Panc1 (cell line): ENCODE measurements around the gene IFNB1. TPM values are rescaled to one million over a fixed set of nuclear protein-coding genes. Genes with fewer than 3 reads are reported as not detected.

Experiments
- ATAC-seq: fragments of 200-7000 bp; cut with Tn5 transposase; 2 replicates; pipeline ENCODE4 v1.9.1; 2020; ENCODE audit warnings: mild to moderate bottlenecking, moderate library complexity
- BruUV-seq: library from RNA; stranded (reverse); fragments of 400-500 nt; replicated peaks from 2 replicates; lab custom pipeline; 2021; lab: Mats Ljungman, UMichigan
- CTCF ChIA-PET: fragments of 300-600 bp; sonication (Branson Sonifier 250); formaldehyde crosslinking; loops from one replicate; lab custom pipeline; 2022; ENCODE audit warnings: antibody characterized with exemption; lab: Charles Lee
- POLR2A ChIA-PET: fragments of 300-600 bp; sonication (Branson Sonifier 250); formaldehyde crosslinking; loops from one replicate; lab custom pipeline; 2022; ENCODE audit warnings: antibody characterized with exemption; lab: Charles Lee
- DNase-seq: peaks from one replicate; pipeline ENCODE4 v3.0.0-alpha.2; 2010; ENCODE audit warnings: low read depth, low spot score
- H3K27ac ChIP-seq: 2 replicates; pipeline ENCODE4 v1.5.1; 2011; ENCODE audit warnings: mild to moderate bottlenecking, low read length, inconsistent platforms
- H3K27me3 ChIP-seq: fragments of 200-500 bp; sonication (Bioruptor generic); 2 replicates; pipeline ENCODE4 v1.6.0; 2014; ENCODE audit warnings: low read length, inconsistent platforms; ENCODE audit not compliant: control insufficient read depth, insufficient read depth
- H3K36me3 ChIP-seq: fragments of 200-500 bp; sonication (Bioruptor generic); 2 replicates; pipeline ENCODE4 v1.5.1; 2014; ENCODE audit warnings: inconsistent platforms, mild to moderate bottlenecking, low read length, moderate library complexity; ENCODE audit not compliant: control insufficient read depth, insufficient read depth
- H3K4me1 ChIP-seq: 2 replicates; pipeline ENCODE4 v1.5.1; 2011; ENCODE audit warnings: inconsistent platforms, mild to moderate bottlenecking, low read length, moderate library complexity; ENCODE audit not compliant: control insufficient read depth, insufficient read depth
- H3K4me3 ChIP-seq, 2 experiments: 2 replicates each; pipeline ENCODE4 v1.5.1; 2011 to 2012; ENCODE audit warnings: low read depth in 2 of 2, low read length in 2 of 2, mild to moderate bottlenecking in 2 of 2, inconsistent platforms in 1 of 2, moderate library complexity in 1 of 2
- H3K9me3 ChIP-seq: fragments of 200-500 bp; sonication (Bioruptor generic); 2 replicates; pipeline ENCODE4 v1.5.1; 2014; ENCODE audit warnings: low read depth, mild to moderate bottlenecking, inconsistent platforms, low read length, moderate library complexity; ENCODE audit not compliant: control insufficient read depth, insufficient read depth
- CTCF ChIP-seq: fragments of 450-650 bp; IDR thresholded peaks from 2 replicates; pipeline ENCODE4 v1.5.1; 2017; ENCODE audit warnings: mild to moderate bottlenecking
- POLR2AphosphoS5 ChIP-seq: IDR thresholded peaks from 2 replicates; pipeline ENCODE4 v1.6.1; 2012; ENCODE audit warnings: mild to moderate bottlenecking, low read depth, low read length, moderate library complexity
- SIN3A ChIP-seq: IDR thresholded peaks from 2 replicates; pipeline ENCODE4 v1.6.1; 2012; ENCODE audit warnings: low read depth, mild to moderate bottlenecking, low read length, moderate library complexity, borderline replicate concordance; ENCODE audit not compliant: insufficient read depth
- TCF7L2 ChIP-seq: IDR thresholded peaks from 2 replicates; pipeline ENCODE4 v1.6.1; 2011; ENCODE audit warnings: mild to moderate bottlenecking, low read depth, low read length, inconsistent platforms
- in situ Hi-C: cut with HindIII; loops from 2 replicates; pipeline ENCODE4 v1.10.0; 2016; ENCODE audit warnings: low sequenced_read_pairs, low pct_unique_long_range_greater_than_20kb
- intact Hi-C: fragments of 100-400 bp; cut with micrococcal nuclease; formaldehyde crosslinking; loops from one replicate; pipeline ENCODE4 v1.10.0; 2022; ENCODE audit not compliant: unreplicated experiment
- total RNA-seq: library from RNA; stranded (reverse); gene quantifications from one replicate; pipeline ENCODE4 v1.2.1, GENCODE V29; 2021; ENCODE audit not compliant: unreplicated experiment
- TF ChIP-seq, protein P1 (sequence below), 2 experiments: IDR thresholded peaks; 2 replicates each; pipeline ENCODE4 v1.6.1; 2011 to 2012; ENCODE audit warnings: low read depth in 2 of 2, control low read depth in 1 of 2, low read length in 1 of 2, mild to moderate bottlenecking in 1 of 2, moderate library complexity in 1 of 2; ENCODE audit not compliant: insufficient read depth in 1 of 2

IFNB1 gene
- total RNA-seq, 1 experiment from 2014 or later, result not detected

- intact Hi-C loops, result no loop called here
- POLR2A ChIA-PET, result no interaction called here
Measured at GRCh38 chr9:21097817-21098216, 20.1 kb upstream of the IFNB1 start.

DNA sequence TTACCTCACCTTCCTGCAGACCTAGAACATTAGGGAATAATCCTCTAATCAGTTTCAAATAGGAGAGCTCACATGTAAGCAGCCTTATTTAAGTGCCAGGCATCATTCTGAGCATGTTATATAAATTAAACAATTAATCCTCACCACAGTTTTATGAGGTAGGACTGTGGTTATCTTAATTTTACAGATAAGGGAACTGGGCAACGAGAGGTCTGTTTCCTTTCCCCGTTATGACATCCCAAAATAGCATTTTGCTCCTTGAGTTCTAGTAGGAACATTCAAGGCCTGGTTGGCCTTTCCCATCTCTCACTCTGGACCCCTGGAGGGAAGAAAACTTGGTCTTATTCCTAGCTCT lies 19.1 kb upstream of the IFNB1 start:
- CTCF ChIA-PET, result no interaction called here
- no peaks in the 10 kb centered on the region for H3K9me3 ChIP-seq
- H3K4me3 ChIP-seq, result no peak overlapping the region
- POLR2A ChIA-PET, result no interaction called here
- H3K4me1 ChIP-seq, result no peaks in the 10 kb centered on the region
- no peak overlapping the region for H3K27ac ChIP-seq
- intact Hi-C loops (no loop called here), in situ Hi-C loops (no loop called here)
- TF ChIP-seq TCF7L2 (no peak), SIN3A (no peak), CTCF (no peak), POLR2AphosphoS5 (no peak)
- TF ChIP-seq, protein P1, sequence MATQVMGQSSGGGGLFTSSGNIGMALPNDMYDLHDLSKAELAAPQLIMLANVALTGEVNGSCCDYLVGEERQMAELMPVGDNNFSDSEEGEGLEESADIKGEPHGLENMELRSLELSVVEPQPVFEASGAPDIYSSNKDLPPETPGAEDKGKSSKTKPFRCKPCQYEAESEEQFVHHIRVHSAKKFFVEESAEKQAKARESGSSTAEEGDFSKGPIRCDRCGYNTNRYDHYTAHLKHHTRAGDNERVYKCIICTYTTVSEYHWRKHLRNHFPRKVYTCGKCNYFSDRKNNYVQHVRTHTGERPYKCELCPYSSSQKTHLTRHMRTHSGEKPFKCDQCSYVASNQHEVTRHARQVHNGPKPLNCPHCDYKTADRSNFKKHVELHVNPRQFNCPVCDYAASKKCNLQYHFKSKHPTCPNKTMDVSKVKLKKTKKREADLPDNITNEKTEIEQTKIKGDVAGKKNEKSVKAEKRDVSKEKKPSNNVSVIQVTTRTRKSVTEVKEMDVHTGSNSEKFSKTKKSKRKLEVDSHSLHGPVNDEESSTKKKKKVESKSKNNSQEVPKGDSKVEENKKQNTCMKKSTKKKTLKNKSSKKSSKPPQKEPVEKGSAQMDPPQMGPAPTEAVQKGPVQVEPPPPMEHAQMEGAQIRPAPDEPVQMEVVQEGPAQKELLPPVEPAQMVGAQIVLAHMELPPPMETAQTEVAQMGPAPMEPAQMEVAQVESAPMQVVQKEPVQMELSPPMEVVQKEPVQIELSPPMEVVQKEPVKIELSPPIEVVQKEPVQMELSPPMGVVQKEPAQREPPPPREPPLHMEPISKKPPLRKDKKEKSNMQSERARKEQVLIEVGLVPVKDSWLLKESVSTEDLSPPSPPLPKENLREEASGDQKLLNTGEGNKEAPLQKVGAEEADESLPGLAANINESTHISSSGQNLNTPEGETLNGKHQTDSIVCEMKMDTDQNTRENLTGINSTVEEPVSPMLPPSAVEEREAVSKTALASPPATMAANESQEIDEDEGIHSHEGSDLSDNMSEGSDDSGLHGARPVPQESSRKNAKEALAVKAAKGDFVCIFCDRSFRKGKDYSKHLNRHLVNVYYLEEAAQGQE (IDR thresholded peaks at IDR 0.05; ENCODE audit: insufficient read depth in 1 of 2, low read depth in 2 of 2, low read length in 1 of 2), result no peak
- no peak for ATAC-seq
- H3K27me3 ChIP-seq, result no peaks in the 10 kb centered on the region
- H3K36me3 ChIP-seq, result no peaks in the 10 kb centered on the region
- BruUV-seq, result no TSS peak
- no peak for DNase-seq

More at GRCh38 chr9:21097817-21098216, 20.1 kb upstream of the IFNB1 start:
- H3K36me3 ChIP-seq, result no peaks in the 10 kb centered on the region
- H3K9me3 ChIP-seq, result no peaks in the 10 kb centered on the region
- CTCF ChIA-PET, result no interaction called here
- H3K4me3 ChIP-seq, result no peak overlapping the region
- no TSS peak for BruUV-seq
- DNase-seq (no peak), ATAC-seq (no peak)
- no peak overlapping the region for H3K27ac ChIP-seq
- TF ChIP-seq, protein P1 (IDR thresholded peaks at IDR 0.05; ENCODE audit: insufficient read depth in 1 of 2, low read depth in 2 of 2, low read length in 1 of 2), result no peak
- no peak for TF ChIP-seq POLR2AphosphoS5
- TF ChIP-seq CTCF, result no peak
- no peak for TF ChIP-seq TCF7L2
- TF ChIP-seq SIN3A, result no peak
- in situ Hi-C loops, result no loop called here
- no peaks in the 10 kb centered on the region for H3K4me1 ChIP-seq
- no peaks in the 10 kb centered on the region for H3K27me3 ChIP-seq
